IPS-15b (cell line): ENCODE results near the gene ATE1.

Source experiments
- H3K27me3 ChIP-seq: one replicate; pipeline ENCODE4 v1.6.1; 2013; ENCODE audit warnings: low read length; ENCODE audit not compliant: control insufficient read depth, insufficient read depth
- H3K36me3 ChIP-seq: one replicate; pipeline ENCODE4 v1.6.1; 2013; ENCODE audit warnings: low read length; ENCODE audit not compliant: control insufficient read depth, insufficient read depth
- H3K4me1 ChIP-seq: one replicate; pipeline ENCODE4 v1.6.1; 2013; ENCODE audit warnings: mild to moderate bottlenecking, low read length; ENCODE audit not compliant: control insufficient read depth, insufficient read depth
- H3K4me3 ChIP-seq: one replicate; pipeline ENCODE4 v1.5.1; 2013; ENCODE audit warnings: low read depth, low read length
- H3K9ac ChIP-seq: one replicate; pipeline ENCODE4 v1.6.1; 2013; ENCODE audit warnings: low read depth, mild to moderate bottlenecking, low read length
- H3K9me3 ChIP-seq: one replicate; pipeline ENCODE4 v1.6.1; 2013; ENCODE audit warnings: mild to moderate bottlenecking, low read length; ENCODE audit not compliant: control insufficient read depth, insufficient read depth

ATE1 gene

DNA sequence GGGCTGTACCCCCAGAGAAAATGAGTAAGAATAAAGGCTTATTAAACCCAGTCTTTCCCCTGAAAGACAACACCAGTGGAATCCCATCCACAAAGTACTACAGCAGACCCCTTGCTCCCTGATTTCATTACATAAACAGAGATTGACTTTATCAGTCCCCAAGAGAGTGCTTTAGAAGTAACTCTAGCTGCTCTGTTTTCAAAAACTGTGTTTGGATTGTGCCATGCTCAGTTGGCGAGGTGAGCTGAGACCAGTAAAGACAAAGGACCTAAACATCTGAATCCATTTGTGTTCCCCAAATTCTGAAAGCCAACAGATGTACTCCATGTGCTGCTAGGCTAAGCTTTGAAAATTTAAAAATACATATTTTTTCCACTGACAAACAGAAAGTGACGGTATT, 127.0 kb downstream of the ATE1 start:
- Histone ChIP-seq H3K9me3 (no peaks in the 10 kb centered on the region), H3K4me3 (no peak overlapping the region), H3K9ac (no peak overlapping the region), H3K4me1 (no peaks in the 10 kb centered on the region), H3K36me3 (no peaks in the 10 kb centered on the region), H3K27me3 (no peaks in the 10 kb centered on the region)

- Histone ChIP-seq H3K9me3 (no peaks in the 10 kb centered on the region), H3K36me3 (no peaks in the 10 kb centered on the region), H3K27me3 (no peaks in the 10 kb centered on the region), H3K4me1 (no peaks in the 10 kb centered on the region), H3K9ac (no peak overlapping the region), H3K4me3 (no peak overlapping the region)
These were observed 127.7 kb downstream of the ATE1 start for GRCh38 chr10:121800146-121800545.

- H3K4me3 ChIP-seq, result no peak overlapping the region
- no peaks in the 10 kb centered on the region for H3K36me3 ChIP-seq
- H3K4me1 ChIP-seq, result no peaks in the 10 kb centered on the region
- no peaks in the 10 kb centered on the region for H3K27me3 ChIP-seq
- no peaks in the 10 kb centered on the region for H3K9me3 ChIP-seq
- no peak overlapping the region for H3K9ac ChIP-seq
These were observed 130.3 kb downstream of the ATE1 start for GRCh38 chr10:121797490-121797889.

GRCh38 chr10:121796342-121796741, 131.5 kb downstream of the ATE1 start:
- no peaks in the 10 kb centered on the region for H3K9me3 ChIP-seq
- no peaks in the 10 kb centered on the region for H3K36me3 ChIP-seq
- no peaks in the 10 kb centered on the region for H3K27me3 ChIP-seq
- no peak overlapping the region for H3K4me3 ChIP-seq
- no peaks in the 10 kb centered on the region for H3K4me1 ChIP-seq
- H3K9ac ChIP-seq, result no peak overlapping the region

DNA sequence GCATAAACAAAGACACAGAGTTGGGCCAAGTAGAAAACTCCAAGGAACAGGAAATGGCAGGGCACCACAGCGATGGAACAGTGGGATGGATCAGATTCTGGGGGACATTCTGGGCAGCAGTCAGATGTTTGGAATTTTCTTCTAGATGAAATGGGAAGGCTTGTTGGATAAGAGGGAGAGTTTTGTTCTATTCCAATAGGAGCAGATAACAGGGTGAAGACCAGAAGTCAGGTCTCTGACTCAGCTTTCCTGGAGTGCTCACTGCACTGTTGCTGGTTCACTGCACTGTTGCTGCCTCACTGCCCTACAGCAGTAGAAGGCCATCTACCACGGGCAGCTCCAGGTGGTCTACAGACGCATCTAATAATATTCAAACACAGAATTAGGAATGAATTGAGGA, 135.6 kb downstream of the ATE1 start:
- H3K9me3 ChIP-seq, result no peaks in the 10 kb centered on the region
- no peaks in the 10 kb centered on the region for H3K4me1 ChIP-seq
- no peaks in the 10 kb centered on the region for H3K36me3 ChIP-seq
- no peak overlapping the region for H3K4me3 ChIP-seq
- no peak overlapping the region for H3K9ac ChIP-seq
- no peaks in the 10 kb centered on the region for H3K27me3 ChIP-seq

GRCh38 chr10:121791761-121792160, 136.1 kb downstream of the ATE1 start:
- Histone ChIP-seq H3K9me3 (no peaks in the 10 kb centered on the region), H3K36me3 (no peaks in the 10 kb centered on the region), H3K4me1 (no peaks in the 10 kb centered on the region), H3K27me3 (no peaks in the 10 kb centered on the region), H3K9ac (no peak overlapping the region), H3K4me3 (no peak overlapping the region)

GRCh38 chr10:121788717-121789116, 139.1 kb downstream of the ATE1 start:
- no peaks in the 10 kb centered on the region for H3K9me3 ChIP-seq
- H3K4me1 ChIP-seq, result no peaks in the 10 kb centered on the region
- H3K27me3 ChIP-seq, result no peaks in the 10 kb centered on the region
- H3K36me3 ChIP-seq, result no peaks in the 10 kb centered on the region
- H3K9ac ChIP-seq, result no peak overlapping the region
- no peak overlapping the region for H3K4me3 ChIP-seq

DNA sequence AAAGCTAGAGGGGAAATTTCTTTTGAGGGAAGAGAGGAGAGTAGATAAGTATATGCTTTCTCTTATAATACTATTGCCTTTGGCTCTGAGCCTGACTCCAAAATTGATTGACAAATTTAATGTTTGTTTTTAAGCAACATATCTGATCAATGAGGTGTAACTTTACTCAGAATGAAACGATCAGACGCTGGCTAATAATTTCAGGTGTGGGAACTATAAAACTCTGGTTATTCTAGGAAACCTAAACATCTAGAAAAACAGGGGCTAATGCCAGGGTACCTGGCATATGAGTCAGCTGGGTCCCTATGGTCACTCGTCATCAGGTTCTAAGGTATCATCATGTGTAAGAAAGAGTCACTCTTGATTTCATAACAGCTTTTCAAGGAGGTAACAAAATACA, 139.7 kb downstream of the ATE1 start:
- Histone ChIP-seq H3K4me3 (no peak overlapping the region), H3K4me1 (no peaks in the 10 kb centered on the region), H3K36me3 (no peaks in the 10 kb centered on the region), H3K9ac (no peak overlapping the region), H3K27me3 (no peaks in the 10 kb centered on the region), H3K9me3 (no peaks in the 10 kb centered on the region)

GRCh38 chr10:121787169-121787568, 140.7 kb downstream of the ATE1 start:
- H3K4me1 ChIP-seq, result no peaks in the 10 kb centered on the region
- no peak overlapping the region for H3K9ac ChIP-seq
- no peaks in the 10 kb centered on the region for H3K27me3 ChIP-seq
- no peaks in the 10 kb centered on the region for H3K36me3 ChIP-seq
- H3K9me3 ChIP-seq, result no peaks in the 10 kb centered on the region
- H3K4me3 ChIP-seq, result no peak overlapping the region

- Histone ChIP-seq H3K4me1 (no peaks in the 10 kb centered on the region), H3K36me3 (no peaks in the 10 kb centered on the region), H3K9me3 (no peaks in the 10 kb centered on the region), H3K4me3 (no peak overlapping the region), H3K27me3 (no peaks in the 10 kb centered on the region), H3K9ac (no peak overlapping the region)
These were observed 144.0 kb downstream of the ATE1 start for GRCh38 chr10:121783782-121784372.

DNA sequence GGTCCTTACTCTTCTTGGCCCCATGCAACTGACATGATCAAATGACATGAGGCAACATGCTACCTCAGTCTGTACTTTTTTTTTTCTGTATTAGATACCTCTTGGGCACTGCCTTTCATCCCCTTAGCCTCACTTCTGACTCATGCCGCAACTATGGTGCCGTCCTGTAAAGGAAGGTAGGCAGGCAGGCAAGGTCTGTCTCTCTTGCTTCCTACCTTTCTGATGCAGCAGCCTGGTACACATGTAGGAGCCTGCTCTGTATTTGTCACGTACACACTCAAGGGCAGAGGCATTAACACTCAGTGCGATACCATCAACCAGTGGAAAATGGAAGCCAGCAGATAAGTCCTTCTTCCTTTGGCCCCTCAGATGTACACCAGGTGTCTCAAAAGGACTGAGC, 146.7 kb downstream of the ATE1 start:
- H3K4me3 ChIP-seq, result no peak overlapping the region
- no peaks in the 10 kb centered on the region for H3K9me3 ChIP-seq
- H3K27me3 ChIP-seq, result no peaks in the 10 kb centered on the region
- H3K9ac ChIP-seq, result no peak overlapping the region
- H3K36me3 ChIP-seq, result no peaks in the 10 kb centered on the region
- H3K4me1 ChIP-seq, result no peaks in the 10 kb centered on the region

GRCh38 chr10:121774813-121775212, 153.0 kb downstream of the ATE1 start:
- no peak overlapping the region for H3K9ac ChIP-seq
- H3K4me1 ChIP-seq, result no peaks in the 10 kb centered on the region
- H3K36me3 ChIP-seq, result no peaks in the 10 kb centered on the region
- no peaks in the 10 kb centered on the region for H3K27me3 ChIP-seq
- no peaks in the 10 kb centered on the region for H3K9me3 ChIP-seq
- H3K4me3 ChIP-seq, result no peak overlapping the region
